ENCODE data around the gene FSHR. TPM values are rescaled to one million over a fixed set of nuclear protein-coding genes. Genes with fewer than 3 reads are reported as not detected.

FSHR gene
- total RNA-seq, 1 donor from 2014 or later: not detected

- Mint-ChIP-seq H3K4me3 (no peak overlapping the region), H3K4me1 (ENCODE audit: unreplicated experiment) (no peaks in the 10 kb centered on the region), H3K9me3 (no peaks in the 10 kb centered on the region), H3K27me3 (no peaks in the 10 kb centered on the region), H3K27ac (no peak overlapping the region), H3K36me3 (no peaks in the 10 kb centered on the region)
- TF ChIP-seq, protein P1, sequence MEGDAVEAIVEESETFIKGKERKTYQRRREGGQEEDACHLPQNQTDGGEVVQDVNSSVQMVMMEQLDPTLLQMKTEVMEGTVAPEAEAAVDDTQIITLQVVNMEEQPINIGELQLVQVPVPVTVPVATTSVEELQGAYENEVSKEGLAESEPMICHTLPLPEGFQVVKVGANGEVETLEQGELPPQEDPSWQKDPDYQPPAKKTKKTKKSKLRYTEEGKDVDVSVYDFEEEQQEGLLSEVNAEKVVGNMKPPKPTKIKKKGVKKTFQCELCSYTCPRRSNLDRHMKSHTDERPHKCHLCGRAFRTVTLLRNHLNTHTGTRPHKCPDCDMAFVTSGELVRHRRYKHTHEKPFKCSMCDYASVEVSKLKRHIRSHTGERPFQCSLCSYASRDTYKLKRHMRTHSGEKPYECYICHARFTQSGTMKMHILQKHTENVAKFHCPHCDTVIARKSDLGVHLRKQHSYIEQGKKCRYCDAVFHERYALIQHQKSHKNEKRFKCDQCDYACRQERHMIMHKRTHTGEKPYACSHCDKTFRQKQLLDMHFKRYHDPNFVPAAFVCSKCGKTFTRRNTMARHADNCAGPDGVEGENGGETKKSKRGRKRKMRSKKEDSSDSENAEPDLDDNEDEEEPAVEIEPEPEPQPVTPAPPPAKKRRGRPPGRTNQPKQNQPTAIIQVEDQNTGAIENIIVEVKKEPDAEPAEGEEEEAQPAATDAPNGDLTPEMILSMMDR (conservative IDR thresholded peaks at IDR 0.05): no peak
- no peak for DNase-seq (ENCODE audit: extremely low spot score, unreplicated experiment)
Observed at GRCh38 chr2:49146401-49146800, 7.9 kb downstream of the FSHR start.

GRCh38 chr2:49131801-49132200 is 22.5 kb downstream of the FSHR start:
- Mint-ChIP-seq H3K4me1 (ENCODE audit: unreplicated experiment) (no peaks in the 10 kb centered on the region), H3K27ac (no peak overlapping the region), H3K36me3 (no peaks in the 10 kb centered on the region), H3K27me3 (peaks cover 3% of the 10 kb centered on the region), H3K4me3 (no peak overlapping the region), H3K9me3 (no peaks in the 10 kb centered on the region)
- DNase-seq (ENCODE audit: extremely low spot score, unreplicated experiment): no peak
- TF ChIP-seq, protein P1 (conservative IDR thresholded peaks at IDR 0.05): no peak

DNA sequence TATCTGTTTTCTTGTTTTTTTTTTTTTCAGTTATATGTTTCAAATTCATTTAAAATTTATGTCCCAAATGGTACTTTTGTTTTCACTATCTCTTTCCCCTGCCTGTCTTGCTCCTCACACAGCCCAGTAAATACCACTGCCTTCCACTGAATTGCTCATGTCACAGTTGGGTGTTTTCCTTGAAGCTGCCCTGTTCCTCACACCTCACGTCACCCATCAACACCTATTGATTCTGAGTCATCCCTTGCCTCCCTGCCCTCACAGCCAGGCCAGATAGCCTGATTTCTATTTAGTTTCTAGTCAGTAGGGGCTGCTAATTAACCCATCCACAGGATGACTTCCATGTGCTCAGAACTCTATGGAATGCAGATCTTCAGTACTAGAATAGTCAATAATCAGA is 25.3 kb downstream of the FSHR start:
- H3K27ac Mint-ChIP-seq: no peak overlapping the region
- no peaks in the 10 kb centered on the region for H3K9me3 Mint-ChIP-seq
- no peaks in the 10 kb centered on the region for H3K4me1 Mint-ChIP-seq (ENCODE audit: unreplicated experiment)
- peaks cover 3% of the 10 kb centered on the region for H3K27me3 Mint-ChIP-seq
- no peak for DNase-seq (ENCODE audit: extremely low spot score, unreplicated experiment)
- TF ChIP-seq, protein P1 (conservative IDR thresholded peaks at IDR 0.05): no peak
- no peaks in the 10 kb centered on the region for H3K36me3 Mint-ChIP-seq
- no peak overlapping the region for H3K4me3 Mint-ChIP-seq

- H3K27ac Mint-ChIP-seq: no peak overlapping the region
- H3K36me3 Mint-ChIP-seq: no peaks in the 10 kb centered on the region
- H3K4me3 Mint-ChIP-seq: no peak overlapping the region
- H3K4me1 Mint-ChIP-seq (ENCODE audit: unreplicated experiment): no peaks in the 10 kb centered on the region
- no peaks in the 10 kb centered on the region for H3K9me3 Mint-ChIP-seq
- DNase-seq (ENCODE audit: extremely low spot score, unreplicated experiment): no peak
- H3K27me3 Mint-ChIP-seq: peaks cover 12% of the 10 kb centered on the region
- TF ChIP-seq, protein P1 (conservative IDR thresholded peaks at IDR 0.05): no peak
Observed at GRCh38 chr2:49123600-49123999, 30.7 kb downstream of the FSHR start.

DNA sequence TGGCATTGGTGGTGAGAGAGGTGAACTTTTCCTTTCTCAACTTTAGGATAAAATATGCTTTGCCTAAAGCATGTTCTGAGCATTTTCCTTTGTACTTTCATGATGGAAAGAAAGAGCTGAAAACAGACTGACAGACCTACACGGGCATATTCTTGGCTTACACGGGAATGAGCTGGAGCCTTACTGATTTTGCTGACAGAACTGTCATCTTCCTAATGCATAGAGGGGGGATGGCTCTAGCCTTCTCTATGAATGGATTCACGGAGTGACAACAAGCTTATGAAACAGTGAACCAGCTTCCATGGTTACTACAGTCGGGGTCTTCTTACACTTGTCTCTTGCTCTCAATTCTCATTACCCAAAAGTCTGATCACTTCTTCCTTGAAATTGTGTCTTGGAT is 32.2 kb downstream of the FSHR start:
- no peaks in the 10 kb centered on the region for H3K36me3 Mint-ChIP-seq
- DNase-seq (ENCODE audit: extremely low spot score, unreplicated experiment): no peak
- H3K27ac Mint-ChIP-seq: no peak overlapping the region
- H3K4me3 Mint-ChIP-seq: no peak overlapping the region
- peaks cover 9% of the 10 kb centered on the region for H3K27me3 Mint-ChIP-seq
- no peaks in the 10 kb centered on the region for H3K9me3 Mint-ChIP-seq
- TF ChIP-seq, protein P1 (conservative IDR thresholded peaks at IDR 0.05): no peak
- H3K4me1 Mint-ChIP-seq (ENCODE audit: unreplicated experiment): no peaks in the 10 kb centered on the region

DNA sequence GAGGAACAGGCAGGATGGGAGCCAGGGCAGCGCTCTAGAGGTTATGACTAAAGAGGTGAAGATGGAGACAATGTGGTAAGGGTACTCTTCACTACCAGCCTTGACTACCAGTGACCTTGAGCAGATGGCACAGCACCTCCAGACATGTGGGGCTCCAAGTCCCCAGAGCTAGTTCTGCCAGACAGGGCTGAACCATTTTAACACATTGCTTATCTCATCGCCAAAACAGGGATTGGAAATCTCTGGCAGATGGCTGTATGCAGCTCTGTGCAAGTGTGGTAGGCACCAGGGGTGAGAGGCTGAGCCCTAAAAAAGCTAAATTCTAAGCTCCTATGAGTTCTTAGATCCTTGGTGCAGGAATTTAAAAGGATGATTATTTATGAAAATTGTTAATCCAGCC is 41.3 kb downstream of the FSHR start:
- no peaks in the 10 kb centered on the region for H3K9me3 Mint-ChIP-seq
- peaks cover 10% of the 10 kb centered on the region for H3K27me3 Mint-ChIP-seq
- H3K4me3 Mint-ChIP-seq: no peak overlapping the region
- H3K4me1 Mint-ChIP-seq (ENCODE audit: unreplicated experiment): no peaks in the 10 kb centered on the region
- TF ChIP-seq, protein P1 (conservative IDR thresholded peaks at IDR 0.05): no peak
- H3K27ac Mint-ChIP-seq: no peak overlapping the region
- no peaks in the 10 kb centered on the region for H3K36me3 Mint-ChIP-seq
- no peak for DNase-seq (ENCODE audit: extremely low spot score, unreplicated experiment)

Data from type B pancreatic cell (in vitro differentiated cells).